T-helper 2 cell treated with Interferon-gamma antibody and Interleukin-4, amounts not matched to agents 5 μg/mL and 100 μg/mL, for 36 hours (primary cell): ENCODE data around the gene FAM236D.
"Not testable (repeated sequence)": the region's sequence is repeated elsewhere in the genome, so short reads cannot be mapped to it uniquely, and the experiment has no call there.

Experiments
- DNase-seq: peaks from one replicate; pipeline ENCODE4 v3.0.0; 2021; ENCODE audit warnings: low spot score
- H3K27ac Mint-ChIP-seq: one replicate; pipeline ENCODE4 v1.8.0; 2021; ENCODE audit warnings: mild to moderate bottlenecking, mixed read lengths
- H3K27me3 Mint-ChIP-seq: one replicate; pipeline ENCODE4 v1.8.0; 2021; ENCODE audit warnings: low read depth, mixed read lengths
- H3K36me3 Mint-ChIP-seq: one replicate; pipeline ENCODE4 v1.8.0; 2021; ENCODE audit warnings: low read depth, mixed read lengths
- H3K4me1 Mint-ChIP-seq: one replicate; pipeline ENCODE4 v1.8.0; 2021; ENCODE audit warnings: low read depth, mixed read lengths
- H3K4me3 Mint-ChIP-seq: one replicate; pipeline ENCODE4 v1.8.0; 2022; ENCODE audit warnings: mild to moderate bottlenecking, moderate library complexity, mixed read lengths
- H3K9me3 Mint-ChIP-seq: one replicate; pipeline ENCODE4 v1.8.0; 2021; ENCODE audit warnings: mixed read lengths

The FAM236D gene

DNA sequence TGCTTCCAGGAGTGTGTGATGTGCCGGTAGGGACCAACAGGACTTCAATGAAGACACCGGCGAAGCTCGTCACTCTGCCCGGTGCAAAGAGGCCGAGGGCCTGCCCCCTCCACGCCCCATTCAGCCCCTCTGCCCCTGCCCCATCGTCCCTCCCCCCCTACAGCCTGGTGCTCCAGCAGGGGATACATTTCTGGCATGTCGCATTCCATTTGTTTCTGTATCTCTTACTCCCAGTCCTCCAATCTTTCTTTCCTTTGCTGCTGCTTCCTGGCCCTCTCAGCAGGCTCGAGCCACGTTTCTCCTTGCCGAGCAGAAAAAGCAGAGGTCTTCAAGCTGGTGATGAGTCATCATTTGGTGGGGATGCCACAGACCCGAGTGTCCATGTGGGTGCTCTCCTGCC is at the start of gene FAM236D:
FAM236D (minus strand) TSS at position 101 of the 400 bp plus-strand sequence; CDS start at position 1, 100 bp downstream.
- not testable (repeated sequence) for DNase-seq, H3K4me1 Mint-ChIP-seq, H3K4me3 Mint-ChIP-seq, H3K27me3 Mint-ChIP-seq, H3K9me3 Mint-ChIP-seq, H3K27ac Mint-ChIP-seq, H3K36me3 Mint-ChIP-seq

DNA sequence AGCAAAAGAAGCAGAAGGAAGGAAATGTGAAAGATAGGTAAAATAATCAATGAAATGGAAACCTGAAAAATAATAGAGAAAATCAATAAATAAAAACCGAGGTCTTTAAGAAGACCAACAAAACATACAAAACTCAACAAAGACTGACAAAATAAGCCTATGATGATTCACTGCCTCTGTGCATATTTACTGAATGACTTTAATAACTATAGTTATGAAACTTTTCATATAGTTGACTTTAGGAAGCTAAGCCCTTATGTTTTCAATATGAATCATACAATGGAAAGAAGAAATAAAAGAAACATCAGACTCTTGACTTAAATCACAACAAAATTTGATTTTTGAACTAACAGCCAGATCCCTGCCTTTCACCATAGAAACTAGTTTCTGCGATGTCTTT is 29.5 kb upstream of the FAM236D start:
- H3K27ac Mint-ChIP-seq, H3K9me3 Mint-ChIP-seq, DNase-seq, H3K4me3 Mint-ChIP-seq, H3K4me1 Mint-ChIP-seq, H3K36me3 Mint-ChIP-seq, H3K27me3 Mint-ChIP-seq: not testable (repeated sequence)

DNA sequence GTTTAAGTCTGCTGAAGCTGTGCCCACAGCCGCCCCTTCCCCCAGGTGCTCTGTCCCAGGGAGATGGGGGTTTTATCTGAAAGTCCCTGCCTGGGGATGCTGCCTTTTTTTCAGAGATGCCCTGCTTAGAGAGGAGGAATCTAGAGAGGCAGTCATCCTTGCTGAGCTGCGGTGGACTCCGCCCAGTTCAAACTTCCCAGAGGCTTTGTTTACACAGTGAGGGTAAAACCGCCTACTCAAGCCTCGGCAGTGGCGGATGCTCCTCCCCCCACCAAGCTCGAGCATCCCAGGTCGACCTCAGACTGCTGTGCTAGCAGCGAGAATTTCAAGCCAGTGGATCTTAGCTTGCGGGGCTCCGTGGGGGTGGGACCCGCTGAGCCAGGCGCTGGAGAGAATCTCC is 22.7 kb upstream of the FAM236D start:
- H3K4me3 Mint-ChIP-seq, H3K36me3 Mint-ChIP-seq: not testable (repeated sequence)

DNA sequence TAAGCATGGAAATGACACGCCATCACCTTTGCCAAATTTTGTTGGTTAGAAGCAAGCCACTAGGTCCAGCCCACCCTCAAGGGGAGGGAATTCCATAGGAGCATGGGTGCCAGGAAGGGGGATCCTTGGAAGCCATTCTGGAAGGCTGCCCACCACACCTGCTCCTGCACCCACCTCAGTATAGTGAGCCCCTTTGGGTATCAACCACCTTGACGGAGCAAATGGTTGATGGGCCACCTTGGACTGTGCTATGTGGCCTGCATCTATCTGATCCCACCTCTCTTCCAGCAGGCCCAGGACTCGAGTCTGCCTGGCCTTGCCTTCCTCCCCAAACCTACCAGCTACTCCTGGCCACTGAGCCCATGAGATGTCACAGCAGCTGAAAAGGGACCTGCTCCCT is 17.6 kb downstream of the FAM236D start:
- not testable (repeated sequence) for H3K4me3 Mint-ChIP-seq, H3K27ac Mint-ChIP-seq, H3K9me3 Mint-ChIP-seq

More for the DNA sequence above, 22.7 kb upstream of the FAM236D start:
- not testable (repeated sequence) for H3K27ac Mint-ChIP-seq, H3K9me3 Mint-ChIP-seq, DNase-seq, H3K27me3 Mint-ChIP-seq, H3K4me1 Mint-ChIP-seq

DNA sequence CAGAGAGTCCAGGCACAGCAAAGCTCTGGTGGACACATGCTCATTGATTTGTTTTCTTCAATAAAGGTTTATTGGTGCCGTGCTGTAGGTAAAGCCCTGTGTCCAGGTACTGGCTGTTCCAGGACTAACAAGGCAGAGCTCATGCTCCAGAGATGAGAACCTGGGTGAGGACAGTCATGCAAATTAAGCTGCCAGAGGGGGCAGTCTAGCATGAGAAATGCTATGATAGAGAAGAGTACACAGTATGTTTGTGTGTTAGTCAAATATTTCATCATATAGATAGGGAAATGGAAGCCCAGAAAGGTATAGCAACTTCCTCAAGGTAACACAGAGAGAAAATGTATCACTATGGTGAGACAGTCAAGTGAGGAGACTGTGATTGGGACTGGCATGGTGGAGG is 19.9 kb downstream of the FAM236D start:
- H3K27ac Mint-ChIP-seq, DNase-seq, H3K4me3 Mint-ChIP-seq, H3K4me1 Mint-ChIP-seq, H3K36me3 Mint-ChIP-seq, H3K27me3 Mint-ChIP-seq, H3K9me3 Mint-ChIP-seq: not testable (repeated sequence)

More for the DNA sequence above, 17.6 kb downstream of the FAM236D start:
- not testable (repeated sequence) for DNase-seq, H3K36me3 Mint-ChIP-seq, H3K4me1 Mint-ChIP-seq, H3K27me3 Mint-ChIP-seq

DNA sequence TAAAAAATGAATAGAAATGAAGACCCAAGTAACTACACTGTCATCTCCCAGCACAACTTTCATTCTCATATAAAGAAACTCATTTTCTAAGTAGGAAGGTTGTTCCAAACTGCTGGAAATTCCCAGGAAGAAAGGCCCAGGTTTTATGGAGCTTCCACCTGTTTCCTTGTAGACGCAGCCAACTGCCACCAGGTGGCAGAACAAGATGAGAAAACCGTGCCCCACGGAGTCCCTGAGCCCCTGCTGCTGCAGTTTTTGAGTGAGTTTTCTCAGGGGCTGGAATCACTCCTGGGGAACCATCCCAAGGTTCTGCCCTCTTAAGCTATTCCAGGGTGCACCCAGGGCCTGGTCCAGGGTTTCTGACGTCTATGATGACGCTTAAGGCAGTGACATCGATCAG is 24.0 kb downstream of the FAM236D start:
- H3K27me3 Mint-ChIP-seq, H3K27ac Mint-ChIP-seq, H3K4me1 Mint-ChIP-seq, H3K4me3 Mint-ChIP-seq, H3K9me3 Mint-ChIP-seq, H3K36me3 Mint-ChIP-seq, DNase-seq: not testable (repeated sequence)

DNA sequence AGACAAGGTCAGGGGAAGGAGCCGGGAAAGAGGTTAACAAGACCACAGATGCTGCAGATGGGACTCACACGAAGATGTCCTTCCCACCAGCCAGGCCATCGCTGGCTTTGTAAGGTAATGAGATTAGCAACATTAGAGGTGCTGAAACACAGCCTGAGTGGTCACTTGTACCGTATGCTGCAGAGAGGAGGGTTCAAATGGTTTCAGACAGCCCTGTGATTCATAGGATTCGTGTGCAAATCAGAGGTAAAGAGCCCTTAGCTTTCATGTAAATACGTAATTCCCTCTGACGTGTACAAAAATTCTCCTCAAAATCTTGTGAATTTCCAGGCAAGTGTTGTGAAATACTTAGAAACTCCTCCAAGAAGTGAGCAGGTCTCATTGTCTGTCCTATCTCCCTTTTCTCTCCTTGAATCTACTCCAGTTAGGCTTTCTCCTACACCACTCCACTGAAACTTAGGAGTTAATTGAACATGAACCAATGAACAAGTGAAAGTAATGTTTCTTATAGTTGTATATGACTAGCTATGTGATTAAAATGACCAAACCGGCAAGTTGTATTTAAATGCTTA is 24.6 kb downstream of the FAM236D start:
- not testable (repeated sequence) for H3K27me3 Mint-ChIP-seq, H3K36me3 Mint-ChIP-seq, DNase-seq, H3K27ac Mint-ChIP-seq, H3K4me1 Mint-ChIP-seq, H3K9me3 Mint-ChIP-seq, H3K4me3 Mint-ChIP-seq

DNA sequence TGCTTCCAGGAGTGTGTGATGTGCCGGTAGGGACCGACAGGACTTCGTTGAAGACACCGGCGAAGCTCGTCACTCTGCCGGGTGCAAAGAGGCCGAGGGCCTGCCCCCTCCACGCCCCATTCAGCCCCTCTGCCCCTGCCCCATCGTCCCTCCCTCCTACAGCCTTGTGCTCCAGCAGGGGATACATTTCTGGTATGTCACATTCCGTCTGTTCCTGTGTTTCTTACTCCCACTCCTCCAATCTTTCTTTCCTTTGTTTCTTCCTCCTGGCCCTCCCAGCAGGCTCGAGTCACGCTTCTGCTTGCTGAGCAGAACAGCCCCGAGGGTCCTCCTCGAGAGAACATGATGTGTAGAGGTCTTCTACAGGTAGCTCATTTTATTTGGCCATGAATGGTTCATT is 25.4 kb downstream of the FAM236D start, which contains the start of gene FAM236B:
FAM236B (minus strand) TSS at position 101 of the 400 bp plus-strand sequence; CDS start at position 1, 100 bp downstream.
- H3K27ac Mint-ChIP-seq, H3K4me1 Mint-ChIP-seq, H3K9me3 Mint-ChIP-seq, H3K27me3 Mint-ChIP-seq, DNase-seq, H3K36me3 Mint-ChIP-seq, H3K4me3 Mint-ChIP-seq: not testable (repeated sequence)

DNA sequence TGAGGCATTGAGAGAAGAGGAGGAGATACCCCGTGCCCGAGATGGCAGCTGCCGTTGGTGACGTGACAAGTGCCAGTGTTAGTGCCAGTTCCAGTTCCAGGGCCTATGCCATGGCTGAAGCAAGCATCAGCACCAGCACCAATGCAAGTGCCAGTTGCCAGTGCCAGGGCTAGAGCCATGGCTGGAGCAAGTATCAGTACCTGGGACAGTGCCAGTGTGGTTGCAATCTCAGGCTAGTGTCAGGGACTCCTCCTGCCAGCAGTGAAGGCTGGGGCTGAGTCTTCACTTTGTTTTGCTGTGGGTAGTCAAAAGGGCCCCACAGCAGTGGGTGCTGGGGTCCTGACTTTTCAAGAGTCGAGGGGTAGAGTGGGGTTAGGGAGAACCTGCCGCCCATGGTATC is 29.9 kb downstream of the FAM236D start:
- not testable (repeated sequence) for H3K27ac Mint-ChIP-seq, H3K36me3 Mint-ChIP-seq, DNase-seq, H3K4me3 Mint-ChIP-seq, H3K9me3 Mint-ChIP-seq, H3K27me3 Mint-ChIP-seq, H3K4me1 Mint-ChIP-seq

DNA sequence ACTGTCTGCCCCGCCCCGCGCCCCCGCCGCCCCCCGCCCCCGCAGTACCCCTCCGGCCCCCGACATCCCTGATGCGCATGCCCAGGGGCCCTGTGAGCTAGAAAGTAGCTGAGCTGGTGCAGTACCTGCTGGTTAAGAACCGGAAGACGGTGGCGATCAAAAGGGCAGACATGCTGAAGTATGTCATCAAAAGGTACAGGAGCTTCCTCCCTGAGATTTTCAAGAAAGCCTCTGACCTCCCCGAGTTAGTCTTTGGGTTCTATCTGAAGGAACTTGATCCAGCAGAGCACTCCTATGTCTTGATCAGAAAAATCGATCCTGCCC is 30.6 kb downstream of the FAM236D start:
- H3K36me3 Mint-ChIP-seq, H3K9me3 Mint-ChIP-seq, H3K4me3 Mint-ChIP-seq, H3K27ac Mint-ChIP-seq, DNase-seq, H3K27me3 Mint-ChIP-seq, H3K4me1 Mint-ChIP-seq: not testable (repeated sequence)

DNA sequence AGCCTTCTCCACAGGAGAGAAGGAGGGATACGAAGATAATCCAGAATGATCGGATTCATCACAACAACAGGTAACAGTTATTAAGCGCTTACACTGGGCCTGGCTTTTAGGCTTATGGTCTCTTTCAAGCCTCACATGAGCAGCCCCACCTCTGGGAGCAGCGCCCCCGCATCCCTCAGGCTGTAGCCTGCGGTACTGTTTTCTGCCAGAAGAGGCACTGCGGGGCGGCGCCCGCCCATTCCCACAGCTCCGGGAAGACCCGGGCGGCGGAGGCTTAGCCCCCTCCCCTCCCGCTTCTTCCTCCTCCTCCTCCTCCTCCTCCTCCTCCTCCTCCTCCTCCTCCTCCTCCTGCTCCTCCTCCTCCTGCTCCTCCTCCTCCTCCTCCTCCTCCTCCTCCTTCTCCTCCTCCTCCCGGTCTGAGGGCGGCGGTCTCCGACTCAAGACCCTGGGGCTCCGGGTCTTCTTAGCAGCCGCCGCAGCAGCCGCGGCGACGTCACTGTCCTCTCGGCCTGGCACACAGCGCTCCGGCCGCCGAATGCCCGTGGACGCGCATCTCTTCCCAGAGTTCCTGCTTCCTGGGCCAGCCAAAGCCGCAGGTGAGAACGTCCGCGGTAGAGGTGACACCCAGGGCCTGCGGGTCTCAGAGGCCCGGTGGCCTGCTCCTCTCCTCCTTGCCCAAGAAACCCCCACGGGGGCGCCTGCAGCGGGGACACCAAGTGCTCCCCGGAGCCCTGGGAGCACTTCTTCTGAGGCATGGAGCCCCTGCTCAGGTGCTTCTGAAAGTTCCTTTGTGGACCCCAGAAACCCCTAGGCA is 31.1 kb downstream of the FAM236D start, which contains the start of gene DMRTC1B:
DMRTC1B (plus strand) TSS at position 238 of the 814 bp plus-strand sequence. CDS start 68,246 bp downstream, outside the sequence.
- DNase-seq, H3K4me3 Mint-ChIP-seq, H3K9me3 Mint-ChIP-seq, H3K4me1 Mint-ChIP-seq, H3K36me3 Mint-ChIP-seq, H3K27me3 Mint-ChIP-seq, H3K27ac Mint-ChIP-seq: not testable (repeated sequence)

DNA sequence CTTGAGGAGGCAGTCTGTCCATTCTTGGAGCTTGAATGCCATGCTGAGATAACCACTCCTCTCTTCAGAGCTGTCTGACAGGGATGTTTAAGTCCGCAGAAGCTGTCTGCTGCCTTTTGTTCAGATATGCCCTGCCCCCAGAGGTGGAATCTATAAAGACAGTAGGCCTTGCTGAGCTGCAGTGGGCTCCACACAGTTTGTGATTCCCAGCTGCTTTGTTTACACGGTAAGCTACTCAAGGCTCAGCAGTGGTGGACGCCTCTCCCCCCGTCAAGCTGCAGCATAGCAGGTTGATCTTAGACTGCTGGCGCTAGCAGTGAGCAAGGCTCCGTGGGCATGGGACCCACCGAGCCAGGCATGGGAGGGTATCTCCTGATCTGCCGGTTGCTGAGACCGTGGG is 47.6 kb downstream of the FAM236D start:
- H3K4me1 Mint-ChIP-seq, H3K27me3 Mint-ChIP-seq, H3K9me3 Mint-ChIP-seq, H3K36me3 Mint-ChIP-seq, H3K4me3 Mint-ChIP-seq, H3K27ac Mint-ChIP-seq, DNase-seq: not testable (repeated sequence)
